Skin of body (tissue), 2 donors: ENCODE measurements around the gene NOS3. TPM values are rescaled to one million over a fixed set of nuclear protein-coding genes. Genes with fewer than 3 reads are reported as not detected.

Experiments used
- DNase-seq: peaks from one replicate; lab custom pipeline; 2025; lab: John Stamatoyannopoulos, UW
- total RNA-seq: library from RNA; depleted of rRNA; stranded (reverse); fragments of >200 nt; gene quantifications from one replicate; pipeline ENCODE4 v1.2.3, GENCODE V29; 2014

Gene NOS3
- total RNA-seq, result 3.5 TPM

DNA sequence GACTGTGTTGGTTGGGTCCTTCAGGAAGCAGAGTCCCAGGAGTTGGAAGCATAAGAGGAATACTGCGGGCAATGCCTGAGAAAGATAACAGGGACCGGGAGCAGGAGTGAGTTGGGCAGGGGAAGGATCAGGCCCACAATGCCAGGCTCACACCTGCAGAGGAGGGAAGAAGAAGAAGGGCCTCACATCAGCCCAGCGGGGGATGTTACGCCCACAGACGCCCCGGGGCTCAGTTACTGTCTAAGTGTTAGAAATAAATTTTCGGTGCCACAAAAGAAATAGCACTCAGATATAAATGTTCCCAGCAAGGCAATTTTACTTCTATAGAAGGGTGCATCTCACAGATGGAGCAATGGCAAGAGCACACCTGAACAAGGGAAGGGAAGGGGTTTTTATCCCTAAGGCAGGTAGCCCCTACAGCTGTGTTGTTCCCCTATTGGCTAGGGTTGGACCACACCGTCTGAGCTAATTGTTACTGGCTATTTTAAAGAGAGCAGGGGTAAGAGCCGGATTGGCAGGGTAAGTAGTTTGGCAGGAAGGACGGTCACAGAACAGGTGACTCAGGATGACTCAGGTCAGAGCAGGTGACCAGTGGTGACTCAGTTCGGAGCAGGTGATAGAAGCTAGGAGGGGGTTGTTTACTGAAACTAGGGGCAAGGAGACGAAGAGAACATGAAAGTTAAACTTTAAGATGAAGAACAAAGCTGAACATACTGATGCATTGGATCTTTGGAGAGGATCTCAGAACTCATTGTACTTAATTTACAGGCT lies at the start of gene NOS3:
Gene NOS3, plus strand, starts transcription at position 602 of the 771 bp plus-strand sequence. CDS start 2,787 bp downstream, outside the sequence.
- no peak for DNase-seq

DNA sequence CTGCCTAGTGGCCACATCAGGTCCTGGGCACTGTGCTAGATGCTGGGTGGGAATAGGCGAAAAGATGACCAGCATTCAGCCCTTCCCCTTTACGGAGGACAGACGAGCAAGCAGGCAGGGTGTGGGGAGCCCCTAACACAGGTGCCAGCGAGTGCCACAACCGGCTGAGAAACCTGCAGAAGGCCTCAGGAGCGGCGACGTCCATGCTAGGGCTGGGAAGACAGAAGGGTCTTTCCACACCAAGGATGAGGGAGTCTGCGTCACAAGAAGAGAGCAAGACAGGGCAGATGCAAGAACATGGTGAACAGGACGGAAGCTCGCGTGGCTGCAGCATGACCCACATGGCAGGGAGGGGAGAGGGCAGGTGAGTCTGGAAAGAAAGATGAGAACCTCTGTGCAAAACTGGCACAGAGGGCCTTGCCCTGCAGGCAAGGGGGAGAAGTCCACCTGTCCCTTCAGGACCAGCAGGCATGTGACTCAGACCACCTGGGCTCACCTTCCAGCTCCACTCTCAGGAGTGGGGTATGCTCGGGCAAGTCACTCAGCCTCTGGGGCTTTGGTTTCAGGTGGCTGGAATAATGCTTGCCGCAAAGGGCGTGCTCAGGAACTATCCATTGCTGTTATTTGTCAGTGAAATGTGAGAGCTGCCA lies 49.3 kb upstream of the NOS3 start:
- no peak for DNase-seq

DNA sequence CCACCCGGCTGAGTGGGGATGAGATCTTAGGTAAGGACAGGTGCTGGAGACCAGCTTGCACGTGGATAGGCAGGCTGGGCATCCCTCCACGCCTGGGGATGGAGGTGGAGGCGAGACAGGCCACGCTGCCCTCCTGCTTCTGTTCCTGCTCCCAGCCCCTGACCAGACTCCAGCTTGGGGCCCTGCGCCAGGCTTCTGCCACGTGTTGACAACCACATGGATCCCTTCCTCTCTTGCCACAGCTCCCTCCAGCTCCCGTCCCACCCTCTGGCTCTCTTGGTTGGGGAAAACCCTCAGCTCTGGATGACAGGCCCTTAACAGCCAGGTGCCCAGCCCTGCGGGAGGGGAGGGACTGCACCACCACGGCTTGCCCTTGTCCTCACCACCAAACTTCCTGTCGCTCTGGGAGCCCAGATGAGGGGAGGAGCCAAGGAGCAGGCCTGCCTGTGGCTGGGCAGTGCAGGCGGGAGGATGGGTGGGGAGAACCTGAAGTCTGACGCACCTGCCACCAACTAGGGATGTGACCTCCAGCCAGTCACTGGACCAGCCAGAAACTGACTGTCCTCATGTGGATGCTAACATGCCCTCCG lies 48.7 kb upstream of the NOS3 start:
- DNase-seq, result no peak

DNA sequence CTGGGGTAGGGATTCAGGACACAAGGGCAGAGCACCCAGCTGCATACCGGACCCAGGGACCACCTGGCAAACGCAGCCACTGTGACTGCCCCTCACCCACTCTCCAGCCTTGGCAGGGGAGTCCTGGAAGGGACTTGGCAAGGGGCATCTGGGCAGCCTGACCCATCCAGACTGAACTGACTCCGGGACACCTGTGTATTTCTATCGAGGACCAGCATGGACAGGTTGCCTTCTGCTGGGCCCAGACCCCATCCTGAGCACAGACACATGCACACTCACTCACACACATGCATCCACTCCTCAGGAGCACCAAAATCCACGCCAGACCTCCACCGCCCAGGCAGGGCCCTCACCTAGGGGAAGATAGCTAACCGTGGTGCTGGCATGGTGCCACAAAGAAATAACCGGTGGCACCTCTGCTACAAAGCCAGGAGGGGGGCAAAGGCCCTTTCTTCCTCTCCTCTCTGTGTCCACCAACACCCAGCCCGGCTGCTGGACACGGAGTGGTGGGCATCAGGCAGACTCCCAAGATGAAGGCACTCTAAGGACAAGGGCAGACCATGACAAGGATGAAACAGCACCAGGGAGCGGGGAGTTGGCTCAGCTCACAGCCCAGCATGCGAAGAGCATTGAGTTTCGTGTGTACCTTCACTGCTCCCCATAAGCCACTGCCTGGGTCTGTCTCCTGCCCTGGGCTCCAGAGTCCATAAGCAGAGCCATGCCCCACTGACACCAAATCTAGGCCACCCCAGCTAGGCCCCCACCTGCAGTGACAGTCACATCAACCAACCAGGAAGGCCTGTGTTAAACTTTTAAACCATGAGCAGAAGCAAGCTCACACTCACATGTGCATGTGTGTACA lies 48.0 kb upstream of the NOS3 start:
- DNase-seq, result no peak

DNA sequence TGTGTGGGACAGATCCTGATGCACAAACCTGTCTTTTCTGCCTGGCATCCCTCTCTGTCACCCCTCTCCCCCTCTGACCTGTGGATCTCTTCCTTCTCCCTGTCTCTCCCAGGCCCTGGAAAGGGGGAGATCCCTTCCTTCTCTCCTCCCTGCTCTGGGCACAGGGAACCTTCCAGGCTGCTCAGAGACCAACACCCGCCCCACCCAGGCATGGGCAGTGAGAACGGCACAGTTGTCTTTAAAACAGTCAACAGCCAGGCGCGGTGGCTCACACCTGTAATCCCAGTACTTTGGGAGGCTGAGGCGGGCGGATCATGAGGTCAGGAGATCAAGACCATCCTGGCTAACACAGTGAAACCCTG lies 47.4 kb upstream of the NOS3 start:
- no peak for DNase-seq

DNA sequence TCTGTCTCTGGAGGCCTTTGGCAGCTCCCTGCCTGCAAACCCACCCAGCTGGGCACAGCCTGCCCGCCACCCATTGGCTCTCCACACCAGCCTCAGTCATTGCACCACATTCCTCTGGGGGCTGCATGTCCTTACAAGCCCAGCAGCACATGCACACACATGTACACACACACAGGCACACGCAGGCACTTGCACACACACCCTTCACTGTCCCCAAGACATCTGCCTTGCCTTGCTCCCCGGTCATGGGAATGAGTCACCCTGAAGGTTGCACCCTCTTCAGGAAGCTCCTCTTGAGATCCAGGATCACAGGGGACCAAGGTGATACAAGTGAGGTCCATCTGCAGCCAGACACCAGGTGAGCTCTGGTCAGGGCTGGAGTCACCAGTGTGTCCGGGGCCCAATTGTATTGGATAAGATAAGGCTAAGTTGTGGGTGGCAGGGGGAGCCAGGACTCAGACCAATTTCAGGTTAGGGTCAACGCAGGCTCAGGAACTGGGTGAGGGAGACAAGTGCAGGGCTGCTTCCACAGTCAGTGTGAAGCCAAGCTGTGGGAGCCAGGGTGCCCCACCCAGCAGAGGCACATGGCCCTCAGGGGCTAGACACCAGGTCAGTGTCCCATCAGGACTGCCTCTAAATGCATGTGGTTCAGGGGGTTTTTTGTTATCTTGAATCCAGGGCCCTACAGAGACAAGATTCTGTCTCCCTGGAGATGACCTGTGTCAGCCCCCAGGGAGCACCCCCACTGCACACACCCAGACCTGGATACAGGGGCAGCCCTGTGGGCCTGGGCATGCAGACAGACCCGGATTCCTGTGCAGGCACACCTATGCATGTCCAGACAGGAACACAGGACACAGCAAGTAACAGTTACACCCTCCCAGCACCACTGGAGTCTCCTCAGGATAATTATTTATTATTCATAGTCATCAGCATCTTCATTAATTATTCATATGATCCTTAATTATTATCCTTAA lies 46.5 kb upstream of the NOS3 start:
- DNase-seq, result no peak

DNA sequence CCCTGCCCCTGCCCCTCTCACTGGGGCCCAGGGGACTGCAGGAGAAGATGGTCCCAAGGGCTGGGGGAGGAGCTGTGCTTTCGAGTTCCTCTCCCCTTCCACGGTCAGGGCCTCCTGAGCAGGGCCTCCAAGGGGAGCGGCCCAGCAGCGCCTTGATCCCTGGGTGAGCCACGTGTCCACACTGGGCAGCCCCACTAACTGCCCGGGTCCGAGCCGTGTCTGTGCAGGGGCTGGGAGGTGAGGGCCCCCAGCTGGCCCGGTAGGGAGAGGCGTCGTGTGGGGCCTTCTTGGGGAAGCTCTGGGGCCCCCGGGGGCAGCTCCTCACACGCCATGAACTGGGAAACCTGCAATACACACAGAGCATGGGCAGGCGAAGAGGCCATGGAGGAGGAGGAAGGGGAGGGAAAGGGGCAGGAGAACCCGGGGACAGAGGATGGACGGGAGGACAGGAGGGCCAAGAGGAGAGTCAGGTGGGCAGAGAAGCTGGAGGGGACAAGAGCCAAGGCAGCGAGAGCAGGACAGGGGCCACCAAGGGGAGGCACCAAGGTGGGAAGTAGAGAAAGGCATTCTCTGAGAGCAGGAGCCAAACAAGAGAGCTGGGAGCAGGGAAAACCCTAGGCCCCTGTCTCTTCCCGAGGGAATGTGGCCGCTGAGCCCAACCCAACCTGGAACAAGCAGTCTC lies 45.5 kb upstream of the NOS3 start:
- no peak for DNase-seq

DNA sequence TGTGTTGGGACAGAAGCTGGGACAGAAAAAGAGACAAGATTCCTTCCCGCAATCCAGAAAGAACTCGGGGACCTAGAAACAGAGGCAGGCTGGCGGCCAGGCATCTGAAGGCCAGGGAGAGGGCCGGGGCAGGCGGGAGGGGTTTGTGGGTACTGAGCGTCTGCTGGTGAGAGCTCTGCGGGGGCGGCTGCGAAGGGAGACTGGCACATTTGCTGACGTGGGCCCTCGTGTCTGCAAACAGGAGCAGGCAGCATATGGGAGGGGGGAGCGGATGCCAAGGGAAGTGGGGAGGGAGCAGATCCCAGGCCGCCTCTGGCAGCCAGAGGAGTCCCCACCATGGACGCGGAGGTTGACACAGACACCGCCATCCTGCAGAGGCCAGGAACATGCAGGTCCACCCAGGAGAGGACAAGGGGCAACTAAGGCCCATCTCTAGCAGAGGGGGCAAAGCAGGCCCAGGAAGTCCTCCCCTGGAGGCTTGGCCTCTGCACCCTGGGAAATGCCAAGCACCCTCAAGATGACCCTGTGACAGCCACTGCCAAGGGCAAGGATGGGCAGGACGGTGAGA lies 44.9 kb upstream of the NOS3 start:
- DNase-seq, result no peak

DNA sequence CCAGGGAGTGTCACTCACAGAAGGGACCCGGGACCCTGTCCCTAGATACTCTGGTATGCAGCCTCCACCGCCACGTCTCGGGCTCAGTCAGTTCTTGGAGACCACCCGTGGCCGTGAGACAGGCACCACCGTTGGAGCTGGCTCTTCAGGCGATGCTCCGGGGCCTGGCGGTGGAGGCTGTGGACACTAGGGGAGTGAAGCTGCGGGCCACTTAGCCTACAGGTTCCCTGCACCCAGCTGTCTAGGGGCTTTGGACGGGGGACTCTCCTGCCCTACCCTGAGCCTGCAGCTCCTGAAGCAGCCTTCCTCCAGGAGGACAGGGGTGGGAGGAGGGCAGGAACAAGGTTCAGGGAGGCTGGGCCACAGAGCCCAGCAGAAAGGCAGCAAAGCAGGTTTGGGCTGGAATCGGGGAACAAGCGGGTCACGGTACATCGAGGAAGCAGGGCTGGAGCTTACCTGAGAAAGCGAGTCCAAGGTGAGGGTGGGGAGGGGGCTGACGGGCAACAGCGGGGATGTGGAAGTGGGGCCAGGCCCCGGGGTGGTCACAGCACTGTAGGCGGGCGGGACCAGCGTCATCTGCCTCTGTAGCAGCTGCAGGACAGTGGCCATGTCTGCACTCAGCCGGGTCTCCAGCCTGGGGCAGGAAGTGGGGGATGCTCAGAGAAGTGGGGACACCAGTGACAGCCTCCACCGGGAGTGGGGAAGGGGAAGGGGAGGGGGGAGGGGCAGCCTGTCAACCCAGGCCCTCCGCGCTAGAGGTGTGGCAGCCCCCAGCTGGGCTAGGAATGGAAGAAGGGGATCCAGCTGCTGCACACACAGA lies 44.2 kb upstream of the NOS3 start:
- DNase-seq, result no peak

DNA sequence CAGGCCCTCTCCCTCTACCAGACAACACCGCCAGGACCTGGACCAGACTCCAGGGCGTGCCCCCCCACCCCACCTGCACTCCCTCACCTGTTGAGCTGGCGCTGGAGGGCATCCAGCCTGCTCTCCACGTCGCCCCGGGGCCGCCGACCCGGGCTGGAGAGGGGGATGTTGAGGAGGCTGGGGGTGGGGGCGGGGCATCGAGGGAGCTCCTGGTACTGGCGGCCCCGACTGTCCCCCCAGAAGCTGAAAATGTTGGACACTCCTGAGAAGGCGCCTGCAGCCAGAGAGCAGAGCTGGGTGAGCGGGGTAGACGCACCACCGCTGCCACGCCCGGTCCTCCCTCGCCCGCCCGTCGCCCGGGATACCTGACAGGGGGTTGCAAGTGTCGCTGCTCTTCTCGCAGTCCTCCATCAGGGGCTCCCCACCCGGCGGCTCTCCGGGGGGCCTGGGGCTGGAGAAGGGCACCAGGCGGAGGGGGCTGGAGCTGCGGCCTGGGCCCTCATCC lies 43.5 kb upstream of the NOS3 start:
- DNase-seq, result no peak

DNA sequence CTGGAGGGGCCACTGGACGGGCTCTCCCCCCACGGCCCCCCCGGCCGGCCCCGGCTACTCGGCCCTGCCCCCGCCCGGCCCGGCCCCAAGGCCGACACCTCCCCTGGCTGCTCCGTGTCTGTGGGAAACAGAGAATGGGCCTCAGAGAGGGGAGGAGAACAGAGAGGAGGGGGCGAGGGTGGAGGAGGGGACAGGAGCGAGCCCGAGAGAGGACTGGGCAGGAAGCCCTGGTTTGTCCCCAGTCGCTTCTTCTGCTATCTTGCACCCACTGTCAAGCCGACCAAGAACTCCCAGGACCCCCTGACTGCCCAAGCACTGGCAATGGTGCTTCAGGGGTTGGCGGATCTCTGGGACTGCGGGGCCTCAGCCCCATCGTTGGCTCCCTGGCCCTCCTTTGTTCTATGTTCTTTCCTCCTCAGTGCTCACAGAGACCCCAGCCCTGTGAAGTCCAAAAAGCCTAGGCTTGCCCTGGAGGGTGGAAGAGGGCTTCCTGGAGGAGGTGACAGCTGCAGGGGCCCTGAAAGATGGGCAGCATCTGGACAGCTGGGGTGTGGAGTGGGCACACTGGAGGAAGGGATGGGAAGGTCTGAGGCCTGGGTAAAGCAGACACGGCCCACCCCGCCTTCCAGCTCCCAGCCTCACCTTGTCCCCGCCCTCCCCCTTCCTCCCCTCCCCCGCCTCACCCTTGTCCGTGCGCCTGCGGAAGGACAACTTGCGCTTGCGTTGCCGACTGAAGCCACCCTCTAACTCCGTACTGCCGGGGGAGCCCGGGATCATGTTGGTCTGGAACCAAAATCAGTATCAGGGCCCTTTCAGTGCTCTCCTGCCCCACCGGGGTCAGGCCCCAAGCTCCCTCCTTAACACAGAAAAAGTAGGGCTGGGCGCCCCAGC lies 42.8 kb upstream of the NOS3 start:
- DNase-seq, result no peak

DNA sequence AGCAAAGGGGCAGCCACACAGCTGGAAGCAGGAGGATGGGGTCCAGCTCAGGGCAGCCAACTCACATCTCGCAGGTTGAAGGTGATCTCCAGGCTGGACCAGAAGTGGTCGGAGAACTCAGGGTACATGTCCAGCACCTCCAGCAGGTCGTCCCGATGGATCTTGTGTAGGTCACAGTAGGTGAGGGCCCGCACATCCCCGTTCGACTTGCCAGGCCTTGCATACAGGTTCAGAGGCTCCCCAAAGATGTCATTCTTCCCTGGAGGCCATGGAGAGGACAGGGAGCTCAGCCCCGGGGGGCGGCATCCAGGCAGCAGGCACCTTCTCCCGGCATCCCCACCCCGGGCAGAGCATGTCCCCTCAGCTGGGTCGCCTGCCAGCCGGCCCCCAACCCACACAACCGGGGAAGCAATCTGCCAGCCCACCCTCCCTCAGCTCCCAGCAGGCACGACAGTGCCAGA lies 42.0 kb upstream of the NOS3 start:
- DNase-seq, result no peak

DNA sequence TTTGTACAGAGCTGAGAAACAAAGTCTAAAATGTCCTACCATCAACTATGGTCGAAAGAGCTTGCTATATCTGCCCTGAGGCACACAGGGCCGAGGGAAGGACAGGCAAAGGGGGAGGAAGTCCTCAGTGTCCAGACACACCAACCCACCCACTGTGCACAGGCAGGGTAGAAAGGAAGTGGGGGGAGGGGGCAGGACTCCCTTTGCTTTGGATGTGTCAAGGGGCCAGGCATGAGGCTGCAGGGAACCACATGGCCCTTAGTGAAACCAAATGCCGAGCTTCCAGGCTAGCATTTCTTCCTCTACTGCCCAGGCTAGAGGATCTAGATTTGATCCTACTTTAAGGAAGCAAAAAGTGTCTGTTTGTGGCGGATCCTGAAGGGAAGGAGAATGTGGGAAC lies 41.3 kb upstream of the NOS3 start:
- DNase-seq, result no peak

DNA sequence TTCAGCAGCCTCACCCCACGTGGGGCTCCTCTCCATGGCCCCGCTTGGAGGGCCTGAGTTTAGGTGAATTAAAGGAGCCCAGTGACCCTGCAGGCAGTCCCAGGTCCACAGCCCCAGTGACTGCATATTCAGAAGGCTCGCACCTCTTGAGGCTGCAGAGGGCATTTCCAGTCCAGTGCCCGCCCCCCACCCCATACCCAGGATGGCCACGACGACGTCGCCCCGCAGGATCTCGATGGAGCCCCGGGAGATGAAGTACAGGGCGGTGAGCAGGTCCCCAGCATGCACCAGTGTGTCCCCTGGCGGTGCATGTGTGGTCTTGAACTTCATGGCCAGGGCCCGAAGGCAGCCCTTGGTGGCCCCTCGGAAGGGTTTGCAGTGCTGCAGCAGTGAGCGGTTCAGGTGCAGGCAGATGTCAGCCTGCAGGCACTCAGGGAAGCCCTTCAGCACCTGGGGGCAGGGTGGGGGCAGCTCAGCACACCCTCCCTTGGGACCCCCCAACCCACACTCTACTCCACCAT lies 40.8 kb upstream of the NOS3 start:
- no peak for DNase-seq

DNA sequence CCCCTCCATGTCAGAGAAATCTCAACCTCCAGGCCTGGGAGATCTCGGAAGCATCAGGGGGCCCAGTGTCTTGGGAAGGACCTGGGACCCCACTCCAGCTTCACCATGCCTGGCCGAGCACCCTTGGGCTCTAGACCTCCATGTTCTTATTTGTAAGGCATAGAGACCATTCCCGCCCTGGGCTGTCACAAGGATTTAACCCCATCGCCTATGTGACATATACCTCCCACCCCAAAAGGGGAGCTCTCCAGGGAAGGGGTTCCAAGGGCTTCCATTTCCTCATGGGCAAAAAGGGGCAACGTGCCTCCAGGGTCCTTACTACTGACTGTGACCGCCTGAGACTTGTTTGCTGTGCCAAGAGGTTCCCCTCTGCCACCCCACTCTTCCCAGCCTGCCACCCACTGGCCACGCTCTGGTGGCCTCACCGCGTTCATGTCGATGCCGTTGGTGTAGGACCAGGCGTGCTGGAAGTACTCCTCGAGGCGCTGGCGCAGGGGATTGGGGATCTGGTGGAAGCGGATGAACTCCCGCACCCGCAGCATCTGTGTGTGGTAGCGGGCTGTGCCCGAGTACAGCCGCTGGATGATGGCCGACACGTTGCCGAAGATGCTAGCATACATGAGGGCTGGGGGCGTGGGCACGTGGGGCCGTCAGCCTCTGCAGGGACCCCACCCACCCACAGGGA lies 40.2 kb upstream of the NOS3 start:
- no peak for DNase-seq

DNA sequence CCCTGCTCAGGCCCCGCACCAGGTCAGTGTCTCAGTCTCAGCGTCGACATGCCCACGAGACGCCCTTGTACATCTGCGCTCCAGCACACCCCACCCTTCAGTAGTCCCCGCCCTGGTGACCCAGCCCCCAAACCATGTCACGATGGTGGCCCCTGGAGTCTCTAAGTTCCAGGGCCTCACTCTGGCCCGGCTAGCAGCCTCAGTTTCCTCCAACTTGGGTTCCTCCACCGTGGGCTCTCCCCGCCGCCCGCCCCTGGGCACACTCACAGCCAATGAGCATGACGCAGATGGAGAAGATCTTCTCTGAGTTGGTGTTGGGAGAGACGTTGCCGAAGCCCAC lies 39.7 kb upstream of the NOS3 start:
- DNase-seq, result no peak

DNA sequence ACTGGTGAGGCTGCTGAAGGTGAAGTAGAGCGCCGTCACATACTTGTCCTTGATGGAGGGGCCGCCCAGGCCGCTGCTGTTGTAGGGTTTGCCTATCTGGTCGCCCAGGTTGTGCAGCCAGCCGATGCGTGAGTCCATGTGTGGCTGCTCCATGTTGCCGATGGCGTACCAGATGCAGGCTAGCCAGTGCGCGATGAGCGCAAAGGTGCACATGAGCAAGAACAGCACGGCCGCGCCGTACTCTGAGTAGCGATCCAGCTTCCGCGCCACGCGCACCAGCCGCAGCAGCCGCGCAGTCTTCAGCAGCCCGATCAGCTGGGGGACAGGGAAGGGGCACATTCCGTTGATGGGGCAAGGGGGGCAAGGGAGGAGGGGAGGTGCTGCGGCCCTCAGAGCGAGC lies 39.3 kb upstream of the NOS3 start:
- no peak for DNase-seq
